Testis (tissue), 2 donors: Measurements from ENCODE around the gene SPDYE4.

Source experiments
- POLR2A ChIP-seq: fragments of 450-650 bp; IDR thresholded peaks from one replicate; pipeline ENCODE4 v1.6.1; 2017; ENCODE audit warnings: antibody characterized with exemption, mild to moderate bottlenecking, moderate library complexity
- TF ChIP-seq, protein P1 (sequence below), 3 experiments: fragments of 450-650 bp in 2 of 3; fragments of 200-600 bp in 1 of 3; sonication (generic) in 1 of 3; IDR thresholded peaks; one replicate each; pipeline ENCODE4 v1.5.1; 2016 to 2019; ENCODE audit warnings: antibody characterized with exemption in 3 of 3, mild to moderate bottlenecking in 2 of 3, moderate library complexity in 1 of 3

DNA sequence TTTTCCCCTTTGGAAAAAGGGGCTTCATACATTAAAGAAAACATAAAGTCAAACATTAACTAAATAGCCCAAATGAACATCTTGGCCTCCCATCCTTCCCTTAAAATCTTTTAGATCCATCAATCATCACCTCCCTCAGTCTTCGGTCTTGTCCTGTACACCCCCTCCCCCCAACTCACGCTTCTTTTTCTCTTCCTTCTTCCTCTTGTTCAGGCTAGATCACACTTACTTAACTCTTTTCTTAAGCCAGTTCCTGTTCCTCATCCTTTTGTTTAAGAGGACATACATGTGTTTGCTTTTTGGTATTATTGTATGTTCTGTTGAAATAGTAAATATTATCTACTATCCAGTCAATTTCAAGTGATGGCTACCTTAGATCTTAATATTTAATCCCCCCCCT is 35.3 kb upstream of the SPDYE4 start:
- TF ChIP-seq, protein P1, sequence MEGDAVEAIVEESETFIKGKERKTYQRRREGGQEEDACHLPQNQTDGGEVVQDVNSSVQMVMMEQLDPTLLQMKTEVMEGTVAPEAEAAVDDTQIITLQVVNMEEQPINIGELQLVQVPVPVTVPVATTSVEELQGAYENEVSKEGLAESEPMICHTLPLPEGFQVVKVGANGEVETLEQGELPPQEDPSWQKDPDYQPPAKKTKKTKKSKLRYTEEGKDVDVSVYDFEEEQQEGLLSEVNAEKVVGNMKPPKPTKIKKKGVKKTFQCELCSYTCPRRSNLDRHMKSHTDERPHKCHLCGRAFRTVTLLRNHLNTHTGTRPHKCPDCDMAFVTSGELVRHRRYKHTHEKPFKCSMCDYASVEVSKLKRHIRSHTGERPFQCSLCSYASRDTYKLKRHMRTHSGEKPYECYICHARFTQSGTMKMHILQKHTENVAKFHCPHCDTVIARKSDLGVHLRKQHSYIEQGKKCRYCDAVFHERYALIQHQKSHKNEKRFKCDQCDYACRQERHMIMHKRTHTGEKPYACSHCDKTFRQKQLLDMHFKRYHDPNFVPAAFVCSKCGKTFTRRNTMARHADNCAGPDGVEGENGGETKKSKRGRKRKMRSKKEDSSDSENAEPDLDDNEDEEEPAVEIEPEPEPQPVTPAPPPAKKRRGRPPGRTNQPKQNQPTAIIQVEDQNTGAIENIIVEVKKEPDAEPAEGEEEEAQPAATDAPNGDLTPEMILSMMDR (IDR thresholded peaks at IDR 0.05), result no peak
- TF ChIP-seq POLR2A, result no peak
